Natural killer cell (primary cell): ENCODE data around the gene SCMH1. TPM values are rescaled to one million over a fixed set of nuclear protein-coding genes. Genes with fewer than 3 reads are reported as not detected.

Experiments used
- ATAC-seq, 3 donors: fragments of 150-1000 bp in 2 of 3; fragments of 200-7000 bp in 1 of 3; cut with Tn5 transposase; 1 replicate in 1 of 3; 2 replicates in 2 of 3; pipeline ENCODE4 v1.10.0; 2021; ENCODE audit warnings: mild to moderate bottlenecking in 2 of 3, moderate library complexity in 2 of 3
- DNase-seq, 2 donors: peaks; one replicate each; pipeline versions ENCODE4 v3.0.0 to v3.0.0-alpha.2; 2013 to 2021; ENCODE audit warnings: mixed read lengths in 1 of 2
- H3K27ac ChIP-seq: one replicate; pipeline ENCODE4 v1.5.1; 2013; ENCODE audit warnings: mild to moderate bottlenecking, low read length
- H3K27me3 ChIP-seq: one replicate; pipeline ENCODE4 v1.6.1; 2013; ENCODE audit warnings: low read length; ENCODE audit not compliant: control insufficient read depth, insufficient read depth
- H3K36me3 ChIP-seq: one replicate; pipeline ENCODE4 v1.6.1; 2013; ENCODE audit warnings: low read length; ENCODE audit not compliant: control insufficient read depth, insufficient read depth
- H3K4me1 ChIP-seq: one replicate; pipeline ENCODE4 v1.6.1; 2013; ENCODE audit warnings: low read length; ENCODE audit not compliant: control insufficient read depth, insufficient read depth
- H3K4me3 ChIP-seq: one replicate; pipeline ENCODE4 v1.5.1; 2013; ENCODE audit warnings: low read length
- H3K9me3 ChIP-seq: one replicate; pipeline ENCODE4 v1.6.1; 2013; ENCODE audit warnings: low read length; ENCODE audit not compliant: control insufficient read depth, insufficient read depth
- H3K27ac Mint-ChIP-seq, 2 donors: one replicate each; pipeline ENCODE4 v1.8.0; 2022; ENCODE audit warnings: mild to moderate bottlenecking in 2 of 2, mixed read lengths in 2 of 2, moderate library complexity in 1 of 2
- H3K27me3 Mint-ChIP-seq, 2 donors: one replicate each; pipeline ENCODE4 v1.8.0; 2022; ENCODE audit warnings: low read depth in 2 of 2, mixed read lengths in 2 of 2
- H3K36me3 Mint-ChIP-seq: one replicate; pipeline ENCODE4 v1.8.0; 2022; ENCODE audit warnings: mixed read lengths
- H3K4me1 Mint-ChIP-seq, 2 donors: one replicate each; pipeline ENCODE4 v1.8.0; 2022; ENCODE audit warnings: mixed read lengths in 2 of 2
- H3K4me3 Mint-ChIP-seq: one replicate; pipeline ENCODE4 v1.8.0; 2022; ENCODE audit warnings: mild to moderate bottlenecking, moderate library complexity, mixed read lengths
- H3K9me3 Mint-ChIP-seq, 2 donors: one replicate each; pipeline ENCODE4 v1.8.0; 2022; ENCODE audit warnings: mixed read lengths in 2 of 2
- CTCF ChIP-seq: fragments of 200-600 bp; IDR thresholded peaks from one replicate; pipeline ENCODE4 v1.8.0; 2022; ENCODE audit warnings: antibody characterized with exemption
- WGBS: methylation state at CpG from one replicate; pipeline ENCODE4 v1.1.7; 2013; ENCODE audit warnings: missing lambda C conversion rate; ENCODE audit not compliant: insufficient coverage; 5-methylcytosine and 5-hydroxymethylcytosine counted together
- intact Hi-C: fragments of 100-400 bp; cut with micrococcal nuclease; formaldehyde crosslinking; loops from one replicate; pipeline ENCODE4 v1.14.2; 2022
- total RNA-seq, 4 donors: library from RNA; stranded (reverse); fragments of 120-200 nt in 1 of 4; gene quantifications; one replicate each; pipeline versions ENCODE4 v1.2.3 to v1.2.4, GENCODE V29; 2013 to 2022

SCMH1 gene
- total RNA-seq, 3 donors from 2014 or later (not counting 1 experiment from before 2014, with no cell fraction given), result 8.3 to 10.2 (median 9.1) TPM

- 81% methylated on average over 3 of the region's 3 CpGs for WGBS
- TF ChIP-seq CTCF, result no peak
- peaks cover 0 to 5% of the 10 kb centered on the region in 2 donors for H3K4me1 Mint-ChIP-seq
- H3K27ac ChIP-seq, result no peak overlapping the region
- intact Hi-C loops, result no loop called here
- DNase-seq, result no peak
- H3K36me3 Mint-ChIP-seq, result no peaks in the 10 kb centered on the region
- no peak for ATAC-seq
- no peaks in the 10 kb centered on the region for H3K4me1 ChIP-seq
- H3K36me3 ChIP-seq, result no peaks in the 10 kb centered on the region
- H3K27ac Mint-ChIP-seq, result no peak overlapping the region
- no peaks in the 10 kb centered on the region for H3K27me3 ChIP-seq
- no peaks in the 10 kb centered on the region for H3K9me3 ChIP-seq
- H3K4me3 Mint-ChIP-seq, result no peak overlapping the region
- H3K27me3 Mint-ChIP-seq, result no peaks in the 10 kb centered on the region
- no peaks in the 10 kb centered on the region for H3K9me3 Mint-ChIP-seq
- no peak overlapping the region for H3K4me3 ChIP-seq
Measured at GRCh38 chr1:41158147-41158875, 83.8 kb downstream of the SCMH1 start.

- intact Hi-C loops, result no loop called here
Measured at GRCh38 chr1:41155105-41155504, 87.0 kb downstream of the SCMH1 start.

GRCh38 chr1:41153750-41154274 lies 88.3 kb downstream of the SCMH1 start:
- no peak for DNase-seq
- no peak for ATAC-seq
- no peak overlapping the region for H3K4me3 ChIP-seq
- no peaks in the 10 kb centered on the region for H3K27me3 Mint-ChIP-seq
- H3K4me3 Mint-ChIP-seq, result no peak overlapping the region
- no peaks in the 10 kb centered on the region for H3K4me1 ChIP-seq
- no peak overlapping the region for H3K27ac Mint-ChIP-seq
- no peaks in the 10 kb centered on the region for H3K27me3 ChIP-seq
- H3K36me3 ChIP-seq, result peaks cover 2% of the 10 kb centered on the region
- no peaks in the 10 kb centered on the region for H3K9me3 ChIP-seq
- H3K27ac ChIP-seq, result no peak overlapping the region
- intact Hi-C loops, result no loop called here
- TF ChIP-seq CTCF, result no peak
- H3K4me1 Mint-ChIP-seq, result peaks cover 0 to 5% of the 10 kb centered on the region in 2 donors
- H3K36me3 Mint-ChIP-seq, result no peaks in the 10 kb centered on the region
- no peaks in the 10 kb centered on the region for H3K9me3 Mint-ChIP-seq

More at GRCh38 chr1:41155105-41155504, 87.0 kb downstream of the SCMH1 start:
- Histone ChIP-seq H3K4me1 (no peaks in the 10 kb centered on the region), H3K27me3 (no peaks in the 10 kb centered on the region), H3K27ac (no peak overlapping the region), H3K4me3 (no peak overlapping the region), H3K9me3 (no peaks in the 10 kb centered on the region), H3K36me3 (peaks cover 2% of the 10 kb centered on the region)
- no peak for TF ChIP-seq CTCF
- ATAC-seq (no peak), DNase-seq (no peak)
- Mint-ChIP-seq H3K27me3 (no peaks in the 10 kb centered on the region), H3K9me3 (no peaks in the 10 kb centered on the region), H3K27ac (no peak overlapping the region), H3K36me3 (no peaks in the 10 kb centered on the region), H3K4me1 (peaks cover 0 to 5% of the 10 kb centered on the region in 2 donors), H3K4me3 (no peak overlapping the region)
- 100% methylated on average over 1 of the region's 1 CpG for WGBS
